Parathyroid adenoma (tissue), 2 donors: ENCODE results near the gene TMSB4X.
"Not testable (repeated sequence)": the region's sequence is repeated elsewhere in the genome, so short reads cannot be mapped to it uniquely, and the experiment has no call there.

Source experiments
- H2AFZ ChIP-seq: fragments of 300-600 bp; sonication (generic); one replicate; pipeline ENCODE4 v1.7.0; 2017; ENCODE audit warnings: antibody characterized with exemption, mild to moderate bottlenecking
- H3K27ac ChIP-seq: fragments of 300-600 bp; sonication (generic); one replicate; pipeline ENCODE4 v1.7.0; 2017
- H3K27me3 ChIP-seq: fragments of 300-600 bp; sonication (generic); one replicate; pipeline ENCODE4 v1.7.0; 2017; ENCODE audit warnings: low read length; ENCODE audit not compliant: control insufficient read depth, insufficient read depth
- H3K36me3 ChIP-seq: fragments of 300-600 bp; sonication (generic); one replicate; pipeline ENCODE4 v1.7.0; 2017; ENCODE audit warnings: low read length; ENCODE audit not compliant: control insufficient read depth, insufficient read depth
- H3K4me1 ChIP-seq: fragments of 300-600 bp; sonication (generic); one replicate; pipeline ENCODE4 v1.7.0; 2017; ENCODE audit warnings: control low read depth
- H3K4me2 ChIP-seq: fragments of 300-600 bp; sonication (generic); one replicate; pipeline ENCODE4 v1.7.0; 2017; ENCODE audit warnings: low read length
- H3K4me3 ChIP-seq: fragments of 300-600 bp; sonication (generic); one replicate; pipeline ENCODE4 v1.7.0; 2017; ENCODE audit warnings: low read depth, low read length
- H3K79me2 ChIP-seq: fragments of 300-600 bp; sonication (generic); one replicate; pipeline ENCODE4 v1.7.0; 2017; ENCODE audit warnings: control low read depth
- H3K9ac ChIP-seq: fragments of 300-600 bp; sonication (generic); one replicate; pipeline ENCODE4 v1.7.0; 2017; ENCODE audit warnings: mild to moderate bottlenecking
- H3K9me3 ChIP-seq: fragments of 300-600 bp; sonication (generic); one replicate; pipeline ENCODE4 v1.7.0; 2017; ENCODE audit warnings: low read length; ENCODE audit not compliant: control insufficient read depth
- CTCF ChIP-seq: fragments of 300-600 bp; sonication (generic); IDR thresholded peaks from one replicate; pipeline ENCODE4 v1.7.0; 2017; ENCODE audit warnings: antibody characterized with exemption, mild to moderate bottlenecking
- donor health status: primary hyperparathyroidism.

The TMSB4X gene

DNA sequence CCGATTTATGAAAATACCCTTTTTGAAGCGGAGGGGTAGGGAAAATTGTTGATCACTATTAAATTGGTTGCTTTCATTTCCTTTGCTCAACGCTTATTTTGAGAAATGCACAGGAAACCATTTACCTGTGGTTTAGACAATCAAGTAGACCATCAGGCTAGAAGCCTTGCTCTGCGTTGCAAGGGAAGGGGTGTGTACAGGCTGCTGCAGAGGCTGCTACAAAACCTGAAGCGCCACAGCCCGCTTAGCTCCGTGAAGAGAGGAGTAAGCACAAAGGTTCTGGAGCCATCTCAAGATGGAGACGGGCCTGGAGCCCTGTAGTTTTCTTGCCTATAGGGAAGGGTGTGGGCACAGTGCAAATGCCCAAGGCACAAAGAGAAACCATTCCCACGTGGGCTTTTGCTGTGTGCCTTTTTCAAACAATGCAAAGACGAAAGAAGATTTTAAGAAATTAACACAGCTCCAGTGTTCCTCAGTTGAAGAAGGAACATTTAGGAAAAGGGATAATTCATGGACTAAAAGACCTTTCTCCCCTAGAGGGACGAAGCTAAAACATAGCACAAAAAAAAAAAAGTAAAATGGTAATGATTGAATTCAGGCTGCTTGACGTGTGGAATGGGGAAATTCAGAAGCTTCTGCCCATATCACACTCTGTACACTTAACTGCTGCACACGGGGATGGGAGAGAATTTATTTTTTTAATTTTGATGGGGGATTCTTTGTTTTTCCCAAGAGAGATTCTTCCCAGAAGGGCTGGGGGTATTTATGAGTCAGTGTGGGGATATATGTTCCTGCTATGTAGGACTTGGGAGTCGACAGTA lies 3.5 kb downstream of the TMSB4X start:
- no peak overlapping the region for H3K27ac ChIP-seq
- H3K9ac ChIP-seq, result no peak overlapping the region

DNA sequence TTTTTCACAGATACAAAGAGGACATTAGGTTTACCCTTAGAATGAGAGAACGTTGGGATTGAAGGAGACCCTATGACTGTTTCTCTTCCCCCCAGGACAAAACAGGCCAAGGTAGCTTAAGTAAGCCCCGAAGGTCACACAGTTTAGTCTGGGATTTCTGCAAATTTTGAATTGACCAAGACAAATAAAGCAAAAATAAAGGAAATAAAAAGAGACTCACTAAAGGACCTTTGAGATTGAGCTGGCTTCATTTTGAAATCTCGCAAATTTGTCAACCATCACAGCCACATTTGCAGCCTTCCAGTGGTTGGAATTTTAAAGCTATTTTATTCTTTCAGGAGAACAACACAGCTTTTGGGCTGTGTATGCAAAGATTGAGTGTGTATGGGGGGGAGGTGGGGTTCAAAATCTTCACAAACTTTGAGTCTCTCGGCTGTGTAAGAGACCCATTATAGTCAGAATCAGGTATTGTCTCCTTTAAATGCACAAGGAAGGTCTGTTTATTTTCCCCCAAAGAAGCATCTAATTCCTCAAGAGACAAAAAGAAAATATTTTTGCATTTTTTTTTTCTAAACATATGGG lies 4.2 kb downstream of the TMSB4X start:
- Histone ChIP-seq H3K27me3 (no peaks in the 10 kb centered on the region), H2AFZ (no peak overlapping the region), H3K27ac (no peak overlapping the region), H3K36me3 (no peaks in the 10 kb centered on the region), H3K79me2 (no peaks in the 10 kb centered on the region), H3K4me2 (no peak overlapping the region), H3K9ac (no peak overlapping the region), H3K4me3 (no peak overlapping the region), H3K9me3 (no peaks in the 10 kb centered on the region), H3K4me1 (no peaks in the 10 kb centered on the region)
- no peak for TF ChIP-seq CTCF

More for the DNA sequence above, 3.5 kb downstream of the TMSB4X start:
- no peak for TF ChIP-seq CTCF
- Histone ChIP-seq H3K4me2 (no peak overlapping the region), H3K79me2 (no peaks in the 10 kb centered on the region), H3K4me1 (no peaks in the 10 kb centered on the region), H3K27me3 (no peaks in the 10 kb centered on the region), H3K9me3 (no peaks in the 10 kb centered on the region), H3K36me3 (no peaks in the 10 kb centered on the region), H2AFZ (no peak overlapping the region), H3K4me3 (peak overlapping the region; percentile 11)

- no peak overlapping the region for H3K27ac ChIP-seq
- H2AFZ ChIP-seq, result no peak overlapping the region
- H3K36me3 ChIP-seq, result no peaks in the 10 kb centered on the region
- H3K9me3 ChIP-seq, result no peaks in the 10 kb centered on the region
- H3K4me1 ChIP-seq, result no peaks in the 10 kb centered on the region
- H3K79me2 ChIP-seq, result no peaks in the 10 kb centered on the region
- no peak overlapping the region for H3K9ac ChIP-seq
- no peak for TF ChIP-seq CTCF
- H3K4me3 ChIP-seq, result no peak overlapping the region
- H3K27me3 ChIP-seq, result no peaks in the 10 kb centered on the region
- H3K4me2 ChIP-seq, result no peak overlapping the region
Measured at GRCh38 chrX:12979616-12980015, 4.7 kb downstream of the TMSB4X start.

DNA sequence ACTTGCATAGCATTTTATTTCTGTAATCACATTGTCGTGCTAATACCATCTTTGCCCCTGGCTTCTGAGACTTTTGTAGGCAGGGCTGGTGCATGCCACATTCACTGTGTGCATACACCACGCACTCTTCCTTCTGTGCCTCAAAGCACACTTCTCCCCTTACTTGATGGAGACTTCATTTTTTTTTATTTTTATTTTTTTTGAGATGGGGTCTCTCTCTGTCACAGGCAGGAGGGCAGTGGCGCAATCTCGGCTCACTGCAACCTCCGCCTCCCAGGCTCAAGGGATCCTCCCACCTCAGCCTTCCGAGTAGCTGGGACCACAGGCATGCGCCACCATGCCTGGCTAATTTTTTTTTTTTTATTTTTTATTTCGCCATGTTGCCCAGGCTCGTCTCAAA lies 5.1 kb downstream of the TMSB4X start:
- H3K4me2 ChIP-seq, H3K79me2 ChIP-seq, H3K27ac ChIP-seq, H3K36me3 ChIP-seq, H3K27me3 ChIP-seq, H2AFZ ChIP-seq, H3K9ac ChIP-seq, H3K9me3 ChIP-seq, H3K4me3 ChIP-seq, H3K4me1 ChIP-seq: not testable (repeated sequence)

- Histone ChIP-seq H3K27ac (no peak overlapping the region), H3K4me3 (no peak overlapping the region), H3K9ac (no peak overlapping the region), H3K27me3 (no peaks in the 10 kb centered on the region), H3K36me3 (no peaks in the 10 kb centered on the region), H3K4me2 (no peak overlapping the region), H3K4me1 (no peaks in the 10 kb centered on the region), H2AFZ (no peak overlapping the region), H3K79me2 (no peaks in the 10 kb centered on the region), H3K9me3 (no peaks in the 10 kb centered on the region)
- no peak for TF ChIP-seq CTCF
Measured at GRCh38 chrX:12981880-12982279, 7.0 kb downstream of the TMSB4X start.
